A673 (cell line): Measurements from ENCODE around the gene SNAP91. TPM values are rescaled to one million over a fixed set of nuclear protein-coding genes. Genes with fewer than 3 reads are reported as not detected.
"Not testable (repeated sequence)": the region's sequence is repeated elsewhere in the genome, so short reads cannot be mapped to it uniquely, and the experiment has no call there.

Source experiments
- BruUV-seq: library from RNA; stranded (reverse); fragments of 400-500 nt; replicated peaks from 2 replicates; lab custom pipeline; 2021; lab: Mats Ljungman, UMichigan
- CTCF ChIA-PET: fragments of 300-600 bp; sonication (Branson Sonifier 250); formaldehyde crosslinking; loops from one replicate; lab custom pipeline; 2022; ENCODE audit warnings: antibody characterized with exemption; lab: Charles Lee
- POLR2A ChIA-PET: fragments of 300-600 bp; sonication (Branson Sonifier 250); formaldehyde crosslinking; loops from one replicate; lab custom pipeline; 2022; ENCODE audit warnings: antibody characterized with exemption; ENCODE audit not compliant: low non-redundant PET; lab: Charles Lee
- DNase-seq: peaks from one replicate; pipeline ENCODE4 v3.0.0-alpha.2; 2015; ENCODE audit warnings: low spot score
- H3K27ac ChIP-seq: fragments of 200-600 bp; sonication (generic); 2 replicates; pipeline ENCODE4 v1.5.1; 2016; ENCODE audit warnings: mixed run types, low read depth, mild to moderate bottlenecking, mixed read lengths, antibody characterized with exemption, low read length; ENCODE audit not compliant: poor library complexity, severe bottlenecking
- H3K27me3 ChIP-seq: fragments of 200-600 bp; sonication (generic); replicated peaks from 2 replicates; pipeline ENCODE4 v1.6.1; 2017; ENCODE audit warnings: mixed run types, low read depth, mild to moderate bottlenecking, mixed read lengths, antibody characterized with exemption, low read length; ENCODE audit not compliant: insufficient read depth, poor library complexity
- H3K36me3 ChIP-seq: fragments of 200-600 bp; sonication (generic); 2 replicates; pipeline ENCODE4 v1.6.1; 2016; ENCODE audit warnings: mixed run types, mild to moderate bottlenecking, mixed read lengths, antibody characterized with exemption, low read length; ENCODE audit not compliant: insufficient read depth, poor library complexity, severe bottlenecking
- H3K4me1 ChIP-seq: fragments of 200-600 bp; sonication (generic); 2 replicates; pipeline ENCODE4 v1.6.1; 2017; ENCODE audit warnings: mixed run types, mild to moderate bottlenecking, mixed read lengths, antibody characterized with exemption, low read length; ENCODE audit not compliant: insufficient read depth, poor library complexity, severe bottlenecking
- H3K4me3 ChIP-seq: fragments of 200-600 bp; sonication (generic); 2 replicates; pipeline ENCODE4 v1.5.1; 2016; ENCODE audit warnings: low read depth, mixed run types, mild to moderate bottlenecking, mixed read lengths, low read length; ENCODE audit not compliant: poor library complexity, severe bottlenecking
- H3K9me3 ChIP-seq: fragments of 200-600 bp; sonication (generic); 2 replicates; pipeline ENCODE4 v1.6.1; 2016; ENCODE audit warnings: mixed run types, low read depth, mild to moderate bottlenecking, mixed read lengths, antibody characterized with exemption, low read length; ENCODE audit not compliant: poor library complexity, severe bottlenecking
- EZH2 ChIP-seq: fragments of 200-600 bp; sonication (generic); IDR thresholded peaks from 2 replicates; pipeline ENCODE4 v1.6.1; 2017; ENCODE audit warnings: borderline replicate concordance, low read depth, mild to moderate bottlenecking, mixed read lengths, antibody characterized with exemption, low read length; ENCODE audit not compliant: poor library complexity, severe bottlenecking
- intact Hi-C: fragments of 100-400 bp; cut with micrococcal nuclease; formaldehyde crosslinking; loops from one replicate; pipeline ENCODE4 v1.10.0; 2022; ENCODE audit not compliant: unreplicated experiment
- total RNA-seq: library from RNA; stranded (reverse); gene quantifications from 2 replicates; pipeline ENCODE4 v1.2.3, GENCODE V29; 2021
- TF ChIP-seq, protein P1 (sequence below): fragments of 300-800, 200-600 bp; sonication (generic); conservative IDR thresholded peaks from 2 replicates; pipeline ENCODE4 v1.5.1; 2017; ENCODE audit warnings: low read depth, mild to moderate bottlenecking, antibody characterized with exemption, low read length, moderate library complexity, mixed read lengths

The SNAP91 gene
- total RNA-seq, 1 experiment from 2014 or later, result 0.62 TPM

DNA sequence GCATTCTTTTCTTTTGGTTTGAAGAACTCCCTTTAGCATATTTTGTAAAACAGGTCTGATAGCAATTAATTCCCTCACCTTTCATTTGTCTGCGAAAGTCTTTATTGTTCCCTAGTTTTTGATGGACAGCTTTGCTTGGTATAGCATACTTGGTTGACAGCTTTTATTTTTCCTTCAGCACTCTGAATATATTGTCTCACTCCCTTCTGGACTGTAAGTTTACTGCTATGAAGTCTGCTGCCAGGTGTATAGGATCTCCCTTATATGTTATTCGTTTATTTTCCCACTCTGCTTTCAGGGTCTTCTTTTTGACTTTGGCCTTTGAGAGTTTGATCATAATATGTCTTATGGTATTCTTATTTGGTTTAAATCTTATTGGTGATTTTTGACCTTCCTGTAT is 47.7 kb upstream of the SNAP91 start:
- peaks cover 8% of the 10 kb centered on the region for H3K27me3 ChIP-seq
- H3K4me3 ChIP-seq, result no peak overlapping the region
- H3K36me3 ChIP-seq, result no peaks in the 10 kb centered on the region
- DNase-seq, result no peak
- CTCF ChIA-PET, result no interaction called here
- H3K27ac ChIP-seq, result no peak overlapping the region
- POLR2A ChIA-PET, result no interaction called here
- no peak for TF ChIP-seq EZH2
- no peaks in the 10 kb centered on the region for H3K4me1 ChIP-seq
- H3K9me3 ChIP-seq, result peaks cover 7% of the 10 kb centered on the region
- intact Hi-C loops, result no loop called here
- no TSS peak for BruUV-seq

DNA sequence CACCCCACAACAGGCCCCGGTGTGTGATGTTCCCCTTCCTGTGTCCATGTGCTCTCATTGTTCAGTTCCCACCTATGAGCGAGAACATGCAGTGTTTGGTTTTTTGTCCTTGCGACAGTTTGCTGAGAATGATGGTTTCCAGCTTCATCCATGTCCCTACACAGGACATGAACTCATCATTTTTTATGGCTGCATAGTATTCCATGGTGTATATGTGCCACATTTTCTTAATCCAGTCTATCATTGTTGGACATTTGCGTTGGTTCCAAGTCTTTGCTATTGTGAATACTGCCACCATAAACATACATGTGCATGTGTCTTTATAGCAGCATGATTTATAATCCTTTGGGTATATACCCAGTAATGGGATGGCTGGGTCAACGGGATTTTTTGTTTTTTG is 43.5 kb upstream of the SNAP91 start:
- H3K27me3 ChIP-seq, intact Hi-C loops, CTCF ChIA-PET, POLR2A ChIA-PET, H3K27ac ChIP-seq, H3K9me3 ChIP-seq, H3K4me3 ChIP-seq, H3K4me1 ChIP-seq, H3K36me3 ChIP-seq, BruUV-seq, DNase-seq: not testable (repeated sequence)

DNA sequence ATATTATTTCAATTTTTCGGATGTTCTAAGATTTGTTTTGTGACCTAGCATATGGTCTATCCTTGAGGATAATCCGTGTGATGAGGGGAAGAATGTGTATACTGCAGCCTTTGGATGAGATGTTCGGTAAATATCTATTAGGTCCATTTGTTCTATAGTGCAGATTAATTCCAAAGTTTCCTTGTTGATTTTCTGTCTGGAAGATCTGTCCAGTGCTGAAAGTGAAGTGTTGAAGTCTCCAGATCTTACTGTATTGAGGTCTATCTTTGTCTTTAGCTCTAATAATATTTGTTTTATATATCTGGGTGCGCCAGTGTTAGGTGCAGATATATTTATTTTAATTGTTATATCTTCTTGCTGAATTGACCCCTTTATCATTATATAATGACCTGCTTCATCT is 32.2 kb upstream of the SNAP91 start:
- Histone ChIP-seq H3K36me3 (no peaks in the 10 kb centered on the region), H3K9me3 (no peaks in the 10 kb centered on the region), H3K4me3 (no peak overlapping the region), H3K27me3 (no peaks in the 10 kb centered on the region), H3K27ac (no peak overlapping the region), H3K4me1 (no peaks in the 10 kb centered on the region)
- ChIA-PET CTCF (no interaction called here), POLR2A (no interaction called here)
- intact Hi-C loops, result no loop called here
- TF ChIP-seq, protein P1, sequence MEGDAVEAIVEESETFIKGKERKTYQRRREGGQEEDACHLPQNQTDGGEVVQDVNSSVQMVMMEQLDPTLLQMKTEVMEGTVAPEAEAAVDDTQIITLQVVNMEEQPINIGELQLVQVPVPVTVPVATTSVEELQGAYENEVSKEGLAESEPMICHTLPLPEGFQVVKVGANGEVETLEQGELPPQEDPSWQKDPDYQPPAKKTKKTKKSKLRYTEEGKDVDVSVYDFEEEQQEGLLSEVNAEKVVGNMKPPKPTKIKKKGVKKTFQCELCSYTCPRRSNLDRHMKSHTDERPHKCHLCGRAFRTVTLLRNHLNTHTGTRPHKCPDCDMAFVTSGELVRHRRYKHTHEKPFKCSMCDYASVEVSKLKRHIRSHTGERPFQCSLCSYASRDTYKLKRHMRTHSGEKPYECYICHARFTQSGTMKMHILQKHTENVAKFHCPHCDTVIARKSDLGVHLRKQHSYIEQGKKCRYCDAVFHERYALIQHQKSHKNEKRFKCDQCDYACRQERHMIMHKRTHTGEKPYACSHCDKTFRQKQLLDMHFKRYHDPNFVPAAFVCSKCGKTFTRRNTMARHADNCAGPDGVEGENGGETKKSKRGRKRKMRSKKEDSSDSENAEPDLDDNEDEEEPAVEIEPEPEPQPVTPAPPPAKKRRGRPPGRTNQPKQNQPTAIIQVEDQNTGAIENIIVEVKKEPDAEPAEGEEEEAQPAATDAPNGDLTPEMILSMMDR, result no peak
- no peak for TF ChIP-seq EZH2
- BruUV-seq, result no TSS peak
- DNase-seq, result no peak

- H3K9me3 ChIP-seq, result no peaks in the 10 kb centered on the region
- intact Hi-C loops, result no loop called here
- H3K36me3 ChIP-seq, result no peaks in the 10 kb centered on the region
- no TSS peak for BruUV-seq
- CTCF ChIA-PET, result no interaction called here
- H3K27me3 ChIP-seq, result no peaks in the 10 kb centered on the region
- no peak for TF ChIP-seq EZH2
- TF ChIP-seq, protein P1, result no peak
- POLR2A ChIA-PET, result no interaction called here
- no peak overlapping the region for H3K27ac ChIP-seq
- no peak overlapping the region for H3K4me3 ChIP-seq
- no peaks in the 10 kb centered on the region for H3K4me1 ChIP-seq
- no peak for DNase-seq
Observed at GRCh38 chr6:83735461-83735860, 26.6 kb upstream of the SNAP91 start.
